GM12878 (cell line): ENCODE data around the gene QSOX2.

Experiments used
- ATF3 ChIP-seq: IDR thresholded peaks from 2 replicates; pipeline ENCODE4 v1.6.1; 2011; ENCODE audit warnings: low read depth, mild to moderate bottlenecking, low read length, moderate library complexity, borderline replicate concordance; ENCODE audit errors: extremely low read depth
- CBX3 ChIP-seq: fragments of 200-600 bp; sonication (generic); IDR thresholded peaks from 2 replicates; pipeline ENCODE4 v1.6.1; 2016; ENCODE audit warnings: low read depth, borderline replicate concordance
- HCFC1 ChIP-seq: fragments of 150-350 bp; IDR thresholded peaks from 2 replicates; pipeline ENCODE4 v1.6.1; 2014; ENCODE audit warnings: low read length
- RB1 ChIP-seq: fragments of 450-650 bp; formaldehyde crosslinking; IDR thresholded peaks from 2 replicates; pipeline ENCODE4 v1.6.1; 2017; ENCODE audit warnings: mild to moderate bottlenecking, borderline replicate concordance
- RELA ChIP-seq: fragments of 450-650 bp; IDR thresholded peaks from 2 replicates; pipeline ENCODE4 v1.8.0; 2014; ENCODE audit warnings: borderline replicate concordance; ENCODE audit not compliant: partially characterized antibody
- SP1 ChIP-seq: IDR thresholded peaks from one replicate; pipeline ENCODE4 v1.6.1; 2011; ENCODE audit warnings: low read depth, low read length
- ZNF274 ChIP-seq: IDR thresholded peaks from one replicate; pipeline ENCODE4 v1.8.0; 2011; ENCODE audit not compliant: insufficient read length, insufficient read depth

GRCh38 chr9:136223871-136224640, 21.6 kb downstream of the QSOX2 start:
- TF ChIP-seq ZNF274 (no peak), RELA (no peak), ATF3 (no peak), RB1 (no peak), CBX3 (no peak), HCFC1 (no peak), SP1 (no peak)
